Naive thymus-derived CD4-positive, alpha-beta T cell (primary cell): ENCODE measurements around the gene TLX2. TPM values are rescaled to one million over a fixed set of nuclear protein-coding genes. Genes with fewer than 3 reads are reported as not detected.
A peak's percentile ranks its signal among the peaks of the same experiment; 100 is the strongest.
"Not testable (repeated sequence)": the region's sequence is repeated elsewhere in the genome, so short reads cannot be mapped to it uniquely, and the experiment has no call there.

Source experiments
- ATAC-seq: fragments of 150-1000 bp; cut with Tn5 transposase; 2 replicates; pipeline ENCODE4 v1.10.0; 2021; ENCODE audit warnings: mild to moderate bottlenecking, moderate library complexity
- CTCF ChIA-PET: fragments of 350-600 bp; sonication (Branson Sonifier 250); formaldehyde crosslinking; loops from one replicate; lab custom pipeline; 2021; ENCODE audit warnings: antibody characterized with exemption; lab: Charles Lee
- POLR2A ChIA-PET: fragments of 350-600 bp; sonication (Branson Sonifier 250); formaldehyde crosslinking; loops from one replicate; lab custom pipeline; 2021; ENCODE audit warnings: antibody characterized with exemption, inconsistent platforms; lab: Charles Lee
- DNase-seq, 9 donors: peaks; one replicate each; pipeline versions ENCODE4 v3.0.0 to v3.0.0-alpha.2; 2020 to 2022; ENCODE audit warnings: mixed read lengths in 1 of 9
- H3K27ac ChIP-seq: one replicate; pipeline ENCODE4 v1.7.0; 2013; ENCODE audit warnings: mild to moderate bottlenecking, low read depth, low read length, moderate library complexity
- H3K27me3 ChIP-seq, 2 donors: one replicate each; pipeline ENCODE4 v1.7.0; 2013; ENCODE audit warnings: low read length in 2 of 2, mild to moderate bottlenecking in 2 of 2, moderate library complexity in 2 of 2; ENCODE audit not compliant: control insufficient read depth in 2 of 2, insufficient read depth in 2 of 2
- H3K36me3 ChIP-seq, 3 experiments: 1 replicate in 2 of 3; 2 replicates in 1 of 3; pipeline ENCODE4 v1.7.0; 2013; ENCODE audit warnings: low read length in 3 of 3, mild to moderate bottlenecking in 3 of 3, moderate library complexity in 1 of 3; ENCODE audit not compliant: insufficient read depth in 3 of 3, control insufficient read depth in 2 of 3
- H3K4me1 ChIP-seq, 2 donors: one replicate each; pipeline ENCODE4 v1.7.0; 2013; ENCODE audit warnings: low read length in 2 of 2, mild to moderate bottlenecking in 2 of 2, moderate library complexity in 1 of 2; ENCODE audit not compliant: control insufficient read depth in 2 of 2, insufficient read depth in 2 of 2
- H3K4me3 ChIP-seq: 2 replicates; pipeline ENCODE4 v1.7.0; 2013; ENCODE audit warnings: mild to moderate bottlenecking, low read length
- H3K9me3 ChIP-seq, 3 experiments: 1 replicate in 2 of 3; 2 replicates in 1 of 3; pipeline ENCODE4 v1.7.0; 2013; ENCODE audit warnings: low read length in 3 of 3; ENCODE audit not compliant: control insufficient read depth in 2 of 3
- H3K27ac Mint-ChIP-seq, 9 donors: one replicate each; pipeline ENCODE4 v1.8.0; 2020 to 2022; ENCODE audit warnings: mixed read lengths in 9 of 9, mild to moderate bottlenecking in 8 of 9, moderate library complexity in 5 of 9, inconsistent platforms in 2 of 9
- H3K27me3 Mint-ChIP-seq, 5 donors: one replicate each; pipeline ENCODE4 v1.8.0; 2021 to 2022; ENCODE audit warnings: mixed read lengths in 5 of 5, mild to moderate bottlenecking in 1 of 5
- H3K36me3 Mint-ChIP-seq, 5 donors: one replicate each; pipeline ENCODE4 v1.8.0; 2020 to 2022; ENCODE audit warnings: mixed read lengths in 5 of 5, mild to moderate bottlenecking in 3 of 5, inconsistent platforms in 1 of 5
- H3K4me1 Mint-ChIP-seq, 7 donors: one replicate each; pipeline ENCODE4 v1.8.0; 2020 to 2022; ENCODE audit warnings: mixed read lengths in 7 of 7, mild to moderate bottlenecking in 3 of 7, inconsistent platforms in 1 of 7
- H3K4me3 Mint-ChIP-seq, 10 donors: one replicate each; pipeline ENCODE4 v1.8.0; 2020 to 2022; ENCODE audit warnings: mild to moderate bottlenecking in 10 of 10, mixed read lengths in 10 of 10, moderate library complexity in 6 of 10, inconsistent platforms in 2 of 10
- H3K9me3 Mint-ChIP-seq, 11 donors: one replicate each; pipeline ENCODE4 v1.8.0; 2020 to 2022; ENCODE audit warnings: mixed read lengths in 11 of 11, mild to moderate bottlenecking in 4 of 11, inconsistent platforms in 1 of 11, moderate library complexity in 1 of 11
- intact Hi-C, 2 donors: fragments of 100-400 bp; cut with micrococcal nuclease; formaldehyde crosslinking; loops; one replicate each; pipeline ENCODE4 v1.15.1; 2023
- polyA plus RNA-seq, 2 donors: library from polyadenylated mRNA; unstranded; fragments of 300-500 nt; fragmentation: Illumina TruSeq; gene quantifications; one replicate each; pipeline ENCODE4 v1.2.3, GENCODE V29; 2021
- total RNA-seq, 6 experiments: library from RNA in 5 of 6; stranded (reverse) in 5 of 6; gene quantifications; 1 replicate in 5 of 6; 2 replicates in 1 of 6; pipeline ENCODE4 v1.2.3 and lab custom pipeline; 2021 to 2026

The TLX2 gene
- total RNA-seq, result under 1 TPM in 2 of 5 experiments, not detected in 3; 0.34 to 0.66 TPM
- not detected for polyA plus RNA-seq
- not detected for total RNA-seq (lab: John Stamatoyannopoulos, UW)

GRCh38 chr2:74514368-74515270, at the start of gene TLX2:
TSS of gene TLX2 (plus strand) at chr2:74514450. CDS start at chr2:74514807, 357 bp downstream.
- Mint-ChIP-seq H3K27ac (peak within 1 kb of the TSS in 1 of 9 donors; percentile 65), H3K9me3 (peaks cover 0 to 6% (median 0%) of the 10 kb centered on the region in 11 donors), H3K36me3 (peaks cover 0 to 11% (median 0%) of the 10 kb centered on the region in 5 donors), H3K4me3 (peak within 1 kb of the TSS; percentile 66 to 87 (median 76)), H3K27me3 (peaks cover 56 to 83% (median 68%) of the 10 kb centered on the region in 5 donors), H3K4me1 (peaks cover 9 to 33% (median 20%) of the 10 kb centered on the region in 7 donors)
- Histone ChIP-seq H3K36me3 (no peaks in the 10 kb centered on the region), H3K4me1 (peaks cover 10 to 32% of the 10 kb centered on the region in 2 donors), H3K9me3 (no peaks in the 10 kb centered on the region), H3K27me3 (peaks cover 12 to 42% of the 10 kb centered on the region in 2 donors), H3K27ac (no peak within 1 kb of the TSS), H3K4me3 (peak within 1 kb of the TSS; percentile 28)
- ATAC-seq (no peak), DNase-seq (peak in 1 of 9 donors; percentile 37)
- intact Hi-C loops, result loop anchor here in 1 of 2 donors (2.0 kb wide), 1 partner anchor 16 kb away; the partner anchor contains the start of gene LBX2
- CTCF ChIA-PET, result no interaction called here
- POLR2A ChIA-PET, result interaction anchor here (0.7 to 2.0 kb wide), 4 partner anchors 12 to 316 kb away, joined by 4 to 8 read pairs (median 7); partner anchors contain the start of genes AUP1, DQX1, HTRA2 and MTHFD2

GRCh38 chr2:74470742-74471141, 43.5 kb upstream of the TLX2 start:
- DNase-seq, CTCF ChIA-PET, H3K9me3 ChIP-seq, H3K27me3 Mint-ChIP-seq, H3K4me3 ChIP-seq, intact Hi-C loops, H3K27me3 ChIP-seq, H3K9me3 Mint-ChIP-seq, ATAC-seq: not testable (repeated sequence)
- peaks cover 14 to 37% (median 33%) of the 10 kb centered on the region in 7 donors for H3K4me1 Mint-ChIP-seq
- H3K36me3 ChIP-seq, result peaks cover 0 to 14% (median 4%) of the 10 kb centered on the region in 3 experiments
- peak overlapping the region; percentile 91 for H3K27ac ChIP-seq
- H3K4me3 Mint-ChIP-seq, result peak overlapping the region; percentile 12 to 81 (median 70)
- H3K36me3 Mint-ChIP-seq, result peaks cover 0 to 23% (median 9%) of the 10 kb centered on the region in 5 donors
- POLR2A ChIA-PET, result interaction anchor here (0.9 to 6.6 kb wide), 3 partner anchors 11 to 55 kb away, joined by 3 to 177 read pairs (median 80); partner anchors contain the start of genes CCDC142, INO80B, TTC31 and WBP1
- H3K27ac Mint-ChIP-seq, result peak overlapping the region; percentile 55 to 91 (median 84)
- peaks cover 14 to 19% of the 10 kb centered on the region in 2 donors for H3K4me1 ChIP-seq

- ChIA-PET CTCF (no interaction called here), POLR2A (interaction anchor here (0.9 to 6.6 kb wide), 3 partner anchors 11 to 56 kb away, joined by 3 to 177 read pairs (median 80); partner anchors contain the start of genes CCDC142, INO80B, TTC31 and WBP1)
- Mint-ChIP-seq H3K27me3 (no peaks in the 10 kb centered on the region), H3K9me3 (peaks cover 0 to 7% (median 0%) of the 10 kb centered on the region in 11 donors), H3K4me3 (peak overlapping the region; percentile 88 to 99 (median 98)), H3K36me3 (peaks cover 0 to 24% (median 9%) of the 10 kb centered on the region in 5 donors), H3K27ac (peak overlapping the region; percentile 94 to 99 (median 98)), H3K4me1 (peaks cover 9 to 32% (median 29%) of the 10 kb centered on the region in 7 donors)
- H3K4me3 ChIP-seq, result peak overlapping the region; percentile 89
- H3K4me1 ChIP-seq, result peaks cover 14 to 19% of the 10 kb centered on the region in 2 donors
- H3K27me3 ChIP-seq, result no peaks in the 10 kb centered on the region
- no peaks in the 10 kb centered on the region for H3K9me3 ChIP-seq
- DNase-seq, result no peak
- intact Hi-C loops, result loop anchor here (1.0 kb wide), 7 partner anchors 7 to 116 kb away; partner anchors contain the start of genes AUP1 (in 2 of the 2), HTRA2 (in 2 of the 2), TTC31 (in 2 of the 2) and WBP1 (in 2 of the 2)
- no peak for ATAC-seq
- peaks cover 0 to 14% (median 4%) of the 10 kb centered on the region in 3 experiments for H3K36me3 ChIP-seq
- peak overlapping the region; percentile 91 for H3K27ac ChIP-seq
Observed at GRCh38 chr2:74471332-74472065, 42.8 kb upstream of the TLX2 start.

- ChIA-PET POLR2A (interaction anchor here (0.7 to 6.6 kb wide), 12 partner anchors 8 to 115 kb away, joined by 3 to 177 read pairs (median 4); partner anchors contain the start of genes CCDC142, INO80B, PCGF1 and TTC31), CTCF (interaction anchor here (1.0 to 2.2 kb wide), 4 partner anchors 10 to 116 kb away, joined by 3 to 15 read pairs (median 4); partner anchors contain the start of genes CCDC142, INO80B and TTC31)
- no peaks in the 10 kb centered on the region for H3K27me3 Mint-ChIP-seq
- peak; percentile 96 for ATAC-seq
- peaks cover 0 to 14% (median 4%) of the 10 kb centered on the region in 3 experiments for H3K36me3 ChIP-seq
- peak within 1 kb of the TSS; percentile 89 for H3K4me3 ChIP-seq
- peak; percentile 91 to 98 (median 95) for DNase-seq
- H3K27ac ChIP-seq, result peak within 1 kb of the TSS; percentile 91
- H3K4me1 Mint-ChIP-seq, result peaks cover 9 to 32% (median 29%) of the 10 kb centered on the region in 7 donors
- peaks cover 14 to 19% of the 10 kb centered on the region in 2 donors for H3K4me1 ChIP-seq
- H3K9me3 ChIP-seq, result no peaks in the 10 kb centered on the region
- H3K9me3 Mint-ChIP-seq, result peaks cover 0 to 7% (median 0%) of the 10 kb centered on the region in 11 donors
- intact Hi-C loops, result loop anchor here (1.0 kb wide), 7 partner anchors 8 to 115 kb away; partner anchors contain the start of genes AUP1 (in 2 of the 2), HTRA2 (in 2 of the 2), TTC31 (in 2 of the 2) and WBP1 (in 2 of the 2)
- no peaks in the 10 kb centered on the region for H3K27me3 ChIP-seq
- H3K27ac Mint-ChIP-seq, result peak within 1 kb of the TSS; percentile 94 to 99 (median 98)
- H3K4me3 Mint-ChIP-seq, result peak within 1 kb of the TSS; percentile 88 to 99 (median 98)
- H3K36me3 Mint-ChIP-seq, result peaks cover 0 to 24% (median 9%) of the 10 kb centered on the region in 5 donors
Observed at GRCh38 chr2:74472086-74472944, 41.9 kb upstream of the TLX2 start, which contains the start of gene MRPL53. TSS of gene MRPL53 (minus strand) at chr2:74472680. CDS start at chr2:74472660, 20 bp downstream.

GRCh38 chr2:74472945-74473258, 41.3 kb upstream of the TLX2 start:
- ATAC-seq, result no peak

More at GRCh38 chr2:74472945-74473258, 41.3 kb upstream of the TLX2 start:
- Mint-ChIP-seq H3K4me3 (peak overlapping the region; percentile 88 to 99 (median 98)), H3K27me3 (no peaks in the 10 kb centered on the region), H3K27ac (peak overlapping the region; percentile 94 to 99 (median 98)), H3K36me3 (peaks cover 0 to 28% (median 9%) of the 10 kb centered on the region in 5 donors), H3K9me3 (peaks cover 0 to 7% (median 0%) of the 10 kb centered on the region in 11 donors), H3K4me1 (peaks cover 12 to 35% (median 29%) of the 10 kb centered on the region in 7 donors)
- Histone ChIP-seq H3K36me3 (peaks cover 0 to 14% (median 4%) of the 10 kb centered on the region in 3 experiments), H3K9me3 (no peaks in the 10 kb centered on the region), H3K4me3 (peak overlapping the region; percentile 89), H3K4me1 (peaks cover 14 to 19% of the 10 kb centered on the region in 2 donors), H3K27me3 (no peaks in the 10 kb centered on the region), H3K27ac (peak overlapping the region; percentile 91)
- no peak for DNase-seq
- intact Hi-C loops, result loop anchor here (1.0 kb wide), 7 partner anchors 9 to 114 kb away; partner anchors contain the start of genes AUP1 (in 2 of the 2), HTRA2 (in 2 of the 2), TTC31 (in 2 of the 2) and WBP1 (in 2 of the 2)
- POLR2A ChIA-PET, result interaction anchor here (0.7 to 6.6 kb wide), 12 partner anchors 9 to 114 kb away, joined by 3 to 177 read pairs (median 4); partner anchors contain the start of genes CCDC142, INO80B, PCGF1 and TTC31
- CTCF ChIA-PET, result interaction anchor here (1.0 to 2.2 kb wide), 5 partner anchors 9 to 116 kb away, joined by 3 to 15 read pairs (median 5); partner anchors contain the start of genes CCDC142, INO80B and TTC31
